MCF 10A (cell line): ENCODE data around the gene UCK1. TPM values are rescaled to one million over a fixed set of nuclear protein-coding genes. Genes with fewer than 3 reads are reported as not detected.

Experiments used
- BruUV-seq: library from RNA; stranded (reverse); fragments of 400-500 nt; replicated peaks from 2 replicates; lab custom pipeline; 2021; lab: Mats Ljungman, UMichigan
- CTCF ChIA-PET: fragments of 300-600 bp; sonication (Branson Sonifier 250); formaldehyde crosslinking; extraction: SDS; loops from one replicate; lab custom pipeline; 2021; ENCODE audit warnings: antibody characterized with exemption, inconsistent platforms; lab: Yijun Ruan, JAX
- POLR2A ChIA-PET: fragments of 300-600, 350-650 bp; sonication (Branson Sonifier 250); formaldehyde crosslinking; extraction: SDS; loops from one replicate; lab custom pipeline; 2020; ENCODE audit warnings: antibody characterized with exemption, inconsistent platforms; lab: Yijun Ruan, JAX
- DNase-seq: peaks from one replicate; pipeline ENCODE4 v3.0.0-alpha.2; 2018; ENCODE audit not compliant: unreplicated experiment
- H3K27ac Mint-ChIP-seq: one replicate; pipeline ENCODE4 v1.8.0; 2022; ENCODE audit warnings: mild to moderate bottlenecking, low read depth, mixed read lengths; ENCODE audit not compliant: unreplicated experiment
- H3K27me3 Mint-ChIP-seq: one replicate; pipeline ENCODE4 v1.8.0; 2022; ENCODE audit warnings: mixed read lengths; ENCODE audit not compliant: insufficient read depth, unreplicated experiment
- H3K36me3 Mint-ChIP-seq: one replicate; pipeline ENCODE4 v1.8.0; 2022; ENCODE audit warnings: mild to moderate bottlenecking, moderate library complexity, mixed read lengths; ENCODE audit not compliant: insufficient read depth, unreplicated experiment
- H3K4me1 Mint-ChIP-seq: one replicate; pipeline ENCODE4 v1.8.0; 2022; ENCODE audit warnings: mixed read lengths; ENCODE audit not compliant: insufficient read depth, unreplicated experiment
- H3K4me3 Mint-ChIP-seq: one replicate; pipeline ENCODE4 v1.8.0; 2022; ENCODE audit warnings: mild to moderate bottlenecking, moderate library complexity, mixed read lengths; ENCODE audit not compliant: unreplicated experiment
- H3K9me3 Mint-ChIP-seq: one replicate; pipeline ENCODE4 v1.8.0; 2022; ENCODE audit warnings: mixed read lengths; ENCODE audit not compliant: unreplicated experiment
- intact Hi-C: fragments of 100-400 bp; cut with micrococcal nuclease; formaldehyde crosslinking; loops from 2 replicates; pipeline ENCODE4 v1.14.1; 2022
- total RNA-seq: library from RNA; stranded (reverse); gene quantifications from 2 replicates; pipeline ENCODE4 v1.2.3, GENCODE V29; 2022
- TF ChIP-seq, protein P1 (sequence below): fragments of 200-600 bp; IDR thresholded peaks from one replicate; pipeline ENCODE4 v1.8.0; 2022; ENCODE audit warnings: antibody characterized with exemption, mild to moderate bottlenecking; ENCODE audit not compliant: unreplicated experiment

The UCK1 gene
- total RNA-seq, 1 experiment from 2014 or later: 20.0 TPM

DNA sequence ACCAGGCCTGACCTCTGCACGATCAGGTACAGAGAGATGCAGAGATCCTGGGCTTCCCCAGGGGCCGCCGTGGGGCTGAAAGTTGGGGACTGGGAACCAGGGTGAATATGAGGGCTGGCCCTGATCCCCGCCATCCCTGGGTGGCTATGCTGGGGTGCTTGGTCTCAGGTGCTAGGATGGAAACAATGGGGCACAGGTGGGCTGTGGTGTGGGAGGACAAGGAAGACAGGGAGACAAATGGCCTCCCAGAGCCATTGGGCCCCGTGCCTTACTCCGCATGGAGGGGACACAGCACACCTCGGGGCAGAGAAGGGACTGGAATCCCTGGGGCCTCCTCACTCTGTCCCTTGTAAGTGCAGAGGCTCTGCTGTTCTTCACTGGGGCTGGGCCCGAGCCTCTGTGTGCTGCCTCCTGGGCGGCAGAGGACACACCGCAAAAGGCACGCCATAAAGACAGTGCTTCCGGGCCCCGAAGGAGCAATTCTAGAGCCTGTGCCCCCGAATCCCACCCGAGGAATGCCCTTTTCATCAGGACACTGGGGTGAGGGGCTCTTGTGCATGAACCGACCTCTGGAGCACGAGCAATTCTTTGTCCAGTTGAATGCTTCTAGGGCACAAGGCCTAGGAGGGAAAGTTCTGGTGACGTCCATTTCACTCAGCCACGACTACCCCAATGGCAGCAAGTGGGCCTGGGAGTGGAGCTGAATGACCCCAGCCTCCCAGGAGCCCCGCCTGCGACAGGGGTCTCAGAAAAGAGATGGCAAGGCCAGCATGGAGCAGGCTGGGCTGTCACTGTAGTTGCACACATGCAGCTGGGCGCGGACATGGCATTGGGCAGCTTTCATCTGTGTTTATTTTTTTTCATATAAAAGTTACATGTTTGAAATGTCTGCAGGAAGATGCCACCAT, 45.1 kb upstream of the UCK1 start:
- Mint-ChIP-seq H3K4me3 (no peak overlapping the region), H3K27me3 (no peaks in the 10 kb centered on the region), H3K9me3 (no peaks in the 10 kb centered on the region), H3K27ac (no peak overlapping the region), H3K4me1 (no peaks in the 10 kb centered on the region), H3K36me3 (peaks cover 48% of the 10 kb centered on the region)
- TF ChIP-seq, protein P1, sequence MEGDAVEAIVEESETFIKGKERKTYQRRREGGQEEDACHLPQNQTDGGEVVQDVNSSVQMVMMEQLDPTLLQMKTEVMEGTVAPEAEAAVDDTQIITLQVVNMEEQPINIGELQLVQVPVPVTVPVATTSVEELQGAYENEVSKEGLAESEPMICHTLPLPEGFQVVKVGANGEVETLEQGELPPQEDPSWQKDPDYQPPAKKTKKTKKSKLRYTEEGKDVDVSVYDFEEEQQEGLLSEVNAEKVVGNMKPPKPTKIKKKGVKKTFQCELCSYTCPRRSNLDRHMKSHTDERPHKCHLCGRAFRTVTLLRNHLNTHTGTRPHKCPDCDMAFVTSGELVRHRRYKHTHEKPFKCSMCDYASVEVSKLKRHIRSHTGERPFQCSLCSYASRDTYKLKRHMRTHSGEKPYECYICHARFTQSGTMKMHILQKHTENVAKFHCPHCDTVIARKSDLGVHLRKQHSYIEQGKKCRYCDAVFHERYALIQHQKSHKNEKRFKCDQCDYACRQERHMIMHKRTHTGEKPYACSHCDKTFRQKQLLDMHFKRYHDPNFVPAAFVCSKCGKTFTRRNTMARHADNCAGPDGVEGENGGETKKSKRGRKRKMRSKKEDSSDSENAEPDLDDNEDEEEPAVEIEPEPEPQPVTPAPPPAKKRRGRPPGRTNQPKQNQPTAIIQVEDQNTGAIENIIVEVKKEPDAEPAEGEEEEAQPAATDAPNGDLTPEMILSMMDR: no peak
- no peak for DNase-seq
- intact Hi-C loops: no loop called here
- BruUV-seq: no TSS peak
- ChIA-PET POLR2A (interaction anchor here (0.7 to 1.0 kb wide), 2 partner anchors 17 to 41 kb away, joined by 3 read pairs; no protein-coding TSS in a partner anchor), CTCF (interaction anchor here (1.0 kb wide), 1 partner anchor 14 kb away, joined by 3 read pairs; no protein-coding TSS in a partner anchor)

DNA sequence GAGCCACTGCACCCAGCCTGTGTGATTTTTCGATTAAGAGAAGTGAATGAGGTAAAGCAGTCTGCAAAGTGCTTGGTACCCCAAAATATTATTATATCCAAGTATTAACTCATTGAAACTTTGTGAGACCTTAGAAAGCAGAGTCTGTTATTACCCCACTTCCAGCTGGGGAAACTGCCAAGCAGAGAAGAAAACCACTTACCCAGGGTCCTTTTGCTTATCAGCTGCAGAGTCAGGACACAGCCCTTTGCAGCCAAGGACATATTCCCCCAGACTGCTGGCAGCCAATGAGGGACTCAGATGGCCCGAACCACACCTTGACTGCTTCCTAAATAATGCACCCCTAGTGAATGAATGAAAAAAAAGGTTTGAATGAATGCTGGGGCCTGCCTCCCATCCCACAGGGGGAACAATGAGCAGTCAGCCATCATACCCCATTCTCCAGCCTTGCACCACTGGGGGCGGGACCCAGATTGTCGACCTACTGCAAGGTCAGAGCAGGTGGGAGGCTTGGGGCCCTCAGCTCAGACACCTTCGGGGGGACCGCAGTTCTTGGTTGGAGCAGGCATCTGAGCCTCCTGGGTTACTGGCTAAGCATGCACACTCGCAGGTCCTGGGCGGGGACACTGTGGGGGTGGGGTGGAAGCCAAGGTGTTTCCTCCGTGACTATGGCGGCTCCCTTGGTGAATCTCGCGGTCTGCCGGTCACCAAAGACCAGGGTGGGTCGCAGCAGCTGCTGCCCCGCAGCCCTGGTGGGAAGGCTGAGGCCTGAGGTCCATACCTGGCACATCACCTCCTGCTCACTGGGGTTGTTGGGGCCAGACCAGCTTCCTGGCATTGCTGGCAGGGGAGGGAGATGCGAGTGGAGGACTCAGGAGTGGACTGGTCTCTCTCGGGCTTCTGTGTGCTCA, 43.9 kb upstream of the UCK1 start:
- intact Hi-C loops: no loop called here
- ChIA-PET POLR2A (interaction anchor here (0.7 to 1.0 kb wide), 2 partner anchors 16 to 40 kb away, joined by 3 read pairs; no protein-coding TSS in a partner anchor), CTCF (no interaction called here)
- Mint-ChIP-seq H3K36me3 (peaks cover 45% of the 10 kb centered on the region), H3K27ac (no peak overlapping the region), H3K4me3 (no peak overlapping the region), H3K27me3 (no peaks in the 10 kb centered on the region), H3K4me1 (no peaks in the 10 kb centered on the region), H3K9me3 (no peaks in the 10 kb centered on the region)
- TF ChIP-seq, protein P1: no peak
- no TSS peak for BruUV-seq
- DNase-seq: no peak

- CTCF ChIA-PET: no interaction called here
- intact Hi-C loops: no loop called here
- Mint-ChIP-seq H3K27me3 (no peaks in the 10 kb centered on the region), H3K27ac (no peak overlapping the region), H3K4me3 (no peak overlapping the region), H3K9me3 (no peaks in the 10 kb centered on the region), H3K4me1 (no peaks in the 10 kb centered on the region), H3K36me3 (peaks cover 29% of the 10 kb centered on the region)
- POLR2A ChIA-PET: no interaction called here
- TF ChIP-seq, protein P1: no peak
- DNase-seq: no peak
- no TSS peak for BruUV-seq
Measured at GRCh38 chr9:131567910-131568309, 36.8 kb upstream of the UCK1 start.
